Subcutaneous adipose tissue (tissue), 4 donors: ENCODE measurements around the gene PIAS4. TPM values are rescaled to one million over a fixed set of nuclear protein-coding genes. Genes with fewer than 3 reads are reported as not detected.

ENCODE experiments used
- total RNA-seq, 4 donors: library from RNA; depleted of rRNA; stranded (reverse); fragments of >200 nt; gene quantifications; one replicate each; pipeline ENCODE4 v1.1.0, GENCODE V29; 2016
- TF ChIP-seq, protein P1 (sequence below): fragments of 450-650 bp; IDR thresholded peaks from one replicate; pipeline ENCODE4 v1.5.1; 2016; ENCODE audit warnings: low read depth, mild to moderate bottlenecking, control low read depth, antibody characterized with exemption, moderate library complexity

Gene PIAS4
- total RNA-seq, 4 donors from 2014 or later, result 7.7 to 50.4 (median 16.1) TPM

DNA sequence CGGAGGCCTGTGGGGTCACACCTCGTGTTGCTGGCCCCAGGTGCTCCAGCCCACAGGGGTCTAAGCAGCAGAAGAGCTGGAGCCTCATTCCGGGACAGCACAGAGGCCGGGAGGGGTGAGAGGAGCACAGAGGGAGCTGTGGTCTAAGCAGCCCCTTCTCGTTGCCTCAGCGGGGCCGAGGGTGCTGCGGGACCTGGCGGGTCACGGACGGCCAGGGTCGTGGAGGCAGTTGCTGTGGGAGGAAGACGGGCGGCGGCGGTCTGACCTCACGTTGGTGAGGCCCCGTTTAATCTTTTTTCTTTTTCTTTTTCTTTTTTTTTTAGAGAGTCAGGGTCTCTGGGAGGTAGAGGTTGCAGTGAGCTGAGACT, 21.7 kb downstream of the PIAS4 start:
- TF ChIP-seq, protein P1, sequence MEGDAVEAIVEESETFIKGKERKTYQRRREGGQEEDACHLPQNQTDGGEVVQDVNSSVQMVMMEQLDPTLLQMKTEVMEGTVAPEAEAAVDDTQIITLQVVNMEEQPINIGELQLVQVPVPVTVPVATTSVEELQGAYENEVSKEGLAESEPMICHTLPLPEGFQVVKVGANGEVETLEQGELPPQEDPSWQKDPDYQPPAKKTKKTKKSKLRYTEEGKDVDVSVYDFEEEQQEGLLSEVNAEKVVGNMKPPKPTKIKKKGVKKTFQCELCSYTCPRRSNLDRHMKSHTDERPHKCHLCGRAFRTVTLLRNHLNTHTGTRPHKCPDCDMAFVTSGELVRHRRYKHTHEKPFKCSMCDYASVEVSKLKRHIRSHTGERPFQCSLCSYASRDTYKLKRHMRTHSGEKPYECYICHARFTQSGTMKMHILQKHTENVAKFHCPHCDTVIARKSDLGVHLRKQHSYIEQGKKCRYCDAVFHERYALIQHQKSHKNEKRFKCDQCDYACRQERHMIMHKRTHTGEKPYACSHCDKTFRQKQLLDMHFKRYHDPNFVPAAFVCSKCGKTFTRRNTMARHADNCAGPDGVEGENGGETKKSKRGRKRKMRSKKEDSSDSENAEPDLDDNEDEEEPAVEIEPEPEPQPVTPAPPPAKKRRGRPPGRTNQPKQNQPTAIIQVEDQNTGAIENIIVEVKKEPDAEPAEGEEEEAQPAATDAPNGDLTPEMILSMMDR, result no peak

GRCh38 chr19:4030552-4030951, 23.0 kb downstream of the PIAS4 start:
- TF ChIP-seq, protein P1, result no peak

DNA sequence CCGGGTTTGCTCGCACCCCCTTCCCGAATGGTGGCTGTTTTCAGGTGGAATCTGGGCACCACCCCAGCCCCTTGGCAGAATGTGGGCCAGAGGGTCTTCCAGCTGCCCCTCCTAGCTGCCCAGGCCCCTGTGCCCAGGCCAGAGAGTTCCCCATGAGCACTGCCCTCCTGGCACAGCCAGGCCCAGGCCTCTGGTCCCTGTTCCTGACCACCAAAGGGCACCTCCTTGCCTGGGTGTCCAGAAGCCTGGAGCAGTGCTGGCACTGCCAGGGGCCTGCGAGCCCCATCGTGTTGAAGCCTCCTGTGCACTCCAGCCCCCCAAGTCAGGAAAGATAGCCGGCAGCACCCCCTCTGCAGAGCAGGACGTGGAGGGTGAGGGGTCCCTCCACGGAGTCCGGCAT, 23.4 kb downstream of the PIAS4 start:
- TF ChIP-seq, protein P1, result no peak

DNA sequence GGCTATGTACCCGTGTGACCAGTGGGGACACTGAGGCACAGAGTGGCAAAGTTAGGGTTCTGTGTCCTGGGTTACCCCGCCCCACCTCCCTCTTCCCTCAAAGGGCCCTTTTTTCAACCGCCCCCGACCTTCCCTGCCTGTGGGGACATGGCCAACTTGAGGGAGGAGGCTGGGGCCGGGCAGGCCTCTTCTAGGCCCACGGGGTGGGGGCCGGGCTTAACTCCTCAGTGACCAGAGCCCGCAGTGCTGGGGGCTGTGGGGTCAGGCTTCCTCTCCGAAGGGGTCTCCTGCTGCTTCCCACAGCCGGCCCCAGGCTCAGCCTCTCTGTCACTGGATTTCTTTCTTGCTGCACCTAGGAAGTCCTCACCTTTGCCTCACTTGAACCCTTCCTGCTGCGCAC, 23.9 kb downstream of the PIAS4 start:
- TF ChIP-seq, protein P1, result no peak

- TF ChIP-seq, protein P1, result no peak
These were observed 24.9 kb downstream of the PIAS4 start for GRCh38 chr19:4032436-4032835.

GRCh38 chr19:4033028-4033956, 25.8 kb downstream of the PIAS4 start:
- TF ChIP-seq, protein P1, result no peak

- TF ChIP-seq, protein P1, result no peak
These were observed 26.8 kb downstream of the PIAS4 start for GRCh38 chr19:4034048-4035017.
